Mesenteric fat pad (tissue), 1 donor: ENCODE measurements around the gene SLC6A13. TPM values are rescaled to one million over a fixed set of nuclear protein-coding genes. Genes with fewer than 3 reads are reported as not detected.
"Not testable (repeated sequence)": the region's sequence is repeated elsewhere in the genome, so short reads cannot be mapped to it uniquely, and the experiment has no call there.

Source experiments
- DNase-seq: peaks from one replicate; pipeline ENCODE4 v3.0.0-alpha.2; 2020; ENCODE audit warnings: low spot score
- total RNA-seq: library from RNA; stranded (reverse); fragmentation: NEBNext Ultra II Directional; extraction: Animal tissue kit (Norgen Biotek cat#: 25700); gene quantifications from one replicate; pipeline ENCODE4 v1.2.1, GENCODE V29; 2021
- donor health status: DM: yes; HTN: yes; CAD: no.

SLC6A13 gene
- total RNA-seq, 1 donor from 2014 or later: not detected

GRCh38 chr12:201361-201760 lies 61.3 kb downstream of the SLC6A13 start:
- no peak for DNase-seq

- DNase-seq: no peak
Observed at GRCh38 chr12:198705-199104, 63.9 kb downstream of the SLC6A13 start.

DNA sequence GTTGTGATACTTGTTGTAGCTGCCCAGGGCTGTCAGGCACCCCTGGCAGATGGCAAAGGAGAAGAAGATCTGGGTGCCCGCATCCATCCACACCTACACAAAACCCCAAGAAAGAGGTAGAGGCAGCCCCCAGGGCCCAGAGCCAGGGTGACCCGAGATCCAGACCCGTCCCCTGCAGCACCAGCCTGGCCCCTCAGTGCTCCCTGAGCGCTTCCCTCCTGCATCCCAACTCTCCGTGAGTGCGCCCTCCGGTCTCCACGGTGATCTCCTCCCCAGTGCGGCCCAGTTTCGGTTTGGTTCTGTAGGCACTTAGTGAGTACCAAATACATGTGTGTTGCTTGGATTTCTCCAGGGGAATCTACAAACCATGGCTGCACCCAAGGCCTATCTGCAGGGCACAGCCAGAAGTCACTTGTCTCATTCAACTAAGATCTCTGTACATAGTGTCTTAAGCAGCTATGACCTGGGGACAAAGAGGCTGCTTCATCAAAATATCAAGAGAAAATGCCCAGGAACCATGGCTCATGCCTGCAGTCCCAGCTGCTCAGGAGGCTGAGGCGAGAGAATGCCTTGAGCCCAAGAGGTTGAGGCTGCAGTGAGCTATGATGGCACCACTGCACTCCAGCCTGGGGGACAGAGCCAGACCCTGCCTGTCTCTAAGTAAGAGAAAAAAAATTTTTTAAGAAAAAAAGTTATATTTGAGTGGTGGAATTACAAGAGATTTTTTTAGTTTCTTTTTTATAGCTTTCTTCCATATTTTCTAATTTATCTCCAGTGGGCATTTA lies 64.5 kb downstream of the SLC6A13 start:
- no peak for DNase-seq

GRCh38 chr12:197347-197746 lies 65.3 kb downstream of the SLC6A13 start:
- DNase-seq: no peak

- no peak for DNase-seq
Observed at GRCh38 chr12:196436-196835, 66.2 kb downstream of the SLC6A13 start.

- DNase-seq: no peak
Observed at GRCh38 chr12:195951-196350, 66.7 kb downstream of the SLC6A13 start.

- no peak for DNase-seq
Observed at GRCh38 chr12:195156-195555, 67.5 kb downstream of the SLC6A13 start.

- DNase-seq: no peak
Observed at GRCh38 chr12:194276-194675, 68.4 kb downstream of the SLC6A13 start.

GRCh38 chr12:193261-193660 lies 69.4 kb downstream of the SLC6A13 start:
- DNase-seq: no peak

DNA sequence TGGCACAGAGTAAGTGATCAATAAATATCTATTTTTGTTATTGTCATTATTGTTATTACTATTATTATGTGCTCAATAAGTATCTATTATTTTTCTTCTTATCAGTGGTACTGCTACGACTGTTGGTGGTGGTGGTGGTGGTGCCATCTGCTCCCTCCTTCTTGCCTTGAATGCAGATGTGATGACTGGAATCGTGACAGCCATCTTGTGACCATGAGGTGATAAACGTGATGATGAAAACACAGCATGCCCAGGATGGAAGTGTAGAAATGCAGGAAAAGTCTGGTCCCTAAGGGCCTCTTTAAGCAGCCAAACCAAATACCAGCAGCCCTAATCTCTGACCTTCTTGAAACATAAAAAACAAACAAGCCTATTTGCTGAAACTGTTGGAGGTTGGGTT lies 71.1 kb downstream of the SLC6A13 start:
- no peak for DNase-seq

DNA sequence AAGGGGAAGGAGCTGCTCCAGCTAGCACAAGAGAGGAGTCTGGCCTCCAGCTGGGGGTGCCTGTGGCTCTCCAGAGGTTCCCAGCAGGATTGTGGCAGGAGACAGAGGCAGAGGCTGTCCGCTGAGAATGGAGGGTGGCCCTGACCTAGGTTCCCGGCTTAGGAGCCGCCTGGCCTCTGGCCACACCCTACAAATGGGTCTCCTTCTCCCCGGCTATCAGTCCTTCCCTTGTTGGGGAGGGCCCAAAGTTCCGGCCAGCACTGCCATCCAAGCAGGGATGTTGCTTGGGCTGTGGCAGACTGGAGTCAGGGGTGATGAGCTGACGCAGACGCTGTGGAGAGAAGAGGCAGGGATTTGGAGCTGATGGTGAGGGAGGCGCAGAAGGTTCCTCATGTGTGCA lies 71.8 kb downstream of the SLC6A13 start:
- no peak for DNase-seq

GRCh38 chr12:189622-189962 lies 73.0 kb downstream of the SLC6A13 start:
- no peak for DNase-seq

GRCh38 chr12:188910-189621 lies 73.6 kb downstream of the SLC6A13 start:
- no peak for DNase-seq

DNA sequence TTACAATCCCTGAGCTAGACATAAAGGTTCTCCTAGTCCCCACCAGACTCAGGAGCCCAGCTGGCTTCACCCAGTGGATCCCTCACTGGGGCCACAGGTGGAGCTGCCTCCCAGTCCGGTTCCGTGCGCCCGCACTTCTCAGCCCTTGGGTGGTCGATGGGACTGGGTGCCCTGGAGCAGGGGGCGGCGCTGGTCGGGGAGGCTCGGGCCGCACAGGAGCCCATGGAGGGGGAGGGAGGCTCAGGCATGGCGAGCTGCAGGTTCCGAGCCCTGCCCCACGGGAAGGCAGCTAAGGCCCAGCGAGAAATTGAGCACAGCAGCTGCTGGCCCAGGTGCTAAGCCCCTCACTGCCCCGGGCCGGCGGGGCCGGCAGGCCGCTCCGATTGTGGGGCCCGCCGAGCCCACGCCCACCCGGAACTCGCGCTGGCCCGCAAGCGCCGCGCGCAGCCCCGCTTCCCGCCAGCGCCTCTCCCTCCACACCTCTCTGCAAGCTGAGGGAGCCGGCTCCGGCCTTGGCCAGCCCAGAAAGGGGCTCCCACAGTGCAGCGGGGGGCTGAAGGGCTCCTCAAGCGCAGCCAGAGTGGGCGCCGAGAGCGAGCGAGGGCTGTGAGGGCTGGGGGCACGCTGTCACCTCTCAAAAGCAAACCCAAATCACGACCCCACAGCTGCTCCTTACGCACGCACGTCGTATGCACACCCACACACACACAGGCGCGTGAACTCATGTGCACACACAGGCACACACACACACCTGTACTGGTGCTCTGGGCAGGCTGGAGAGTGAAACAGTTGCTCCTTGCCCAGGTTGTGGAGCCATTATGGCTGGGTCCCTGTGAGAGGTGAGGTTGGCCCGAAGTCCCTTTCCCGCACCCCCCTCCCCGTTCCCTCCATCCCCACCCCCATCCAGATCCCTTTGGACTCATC lies 74.4 kb downstream of the SLC6A13 start:
- DNase-seq: not testable (repeated sequence)

DNA sequence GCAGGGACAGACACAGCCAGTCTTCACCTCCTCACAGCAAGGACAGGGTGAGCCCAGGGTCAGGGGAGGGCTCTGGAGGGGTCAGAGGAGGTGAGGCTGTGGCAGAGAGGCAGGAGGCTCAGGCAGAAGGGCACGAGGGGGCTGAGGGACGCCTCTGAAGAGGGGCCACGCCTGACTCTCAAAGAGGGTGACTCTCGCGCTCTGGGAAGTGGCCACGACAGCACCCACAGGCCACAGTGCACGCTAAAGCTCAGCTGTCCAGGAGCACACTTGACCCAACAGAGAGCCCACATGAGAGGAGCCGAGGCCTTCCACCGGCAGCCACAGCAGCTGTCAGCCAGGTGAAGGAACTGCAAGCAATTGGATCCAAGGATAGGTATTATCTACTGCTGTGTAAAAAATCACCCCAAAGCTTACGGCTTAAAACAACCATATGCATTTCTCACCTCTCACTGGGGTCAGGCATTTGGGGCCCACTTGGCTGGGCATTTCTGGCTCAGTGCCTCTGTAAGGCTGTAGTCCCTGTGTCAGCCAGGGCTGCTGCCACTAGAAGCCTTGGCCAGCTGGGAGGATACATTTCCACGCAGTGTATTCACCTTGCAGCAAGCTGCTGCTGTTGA lies 76.5 kb downstream of the SLC6A13 start:
- DNase-seq: no peak

GRCh38 chr12:185576-185955 lies 77.1 kb downstream of the SLC6A13 start:
- no peak for DNase-seq

DNA sequence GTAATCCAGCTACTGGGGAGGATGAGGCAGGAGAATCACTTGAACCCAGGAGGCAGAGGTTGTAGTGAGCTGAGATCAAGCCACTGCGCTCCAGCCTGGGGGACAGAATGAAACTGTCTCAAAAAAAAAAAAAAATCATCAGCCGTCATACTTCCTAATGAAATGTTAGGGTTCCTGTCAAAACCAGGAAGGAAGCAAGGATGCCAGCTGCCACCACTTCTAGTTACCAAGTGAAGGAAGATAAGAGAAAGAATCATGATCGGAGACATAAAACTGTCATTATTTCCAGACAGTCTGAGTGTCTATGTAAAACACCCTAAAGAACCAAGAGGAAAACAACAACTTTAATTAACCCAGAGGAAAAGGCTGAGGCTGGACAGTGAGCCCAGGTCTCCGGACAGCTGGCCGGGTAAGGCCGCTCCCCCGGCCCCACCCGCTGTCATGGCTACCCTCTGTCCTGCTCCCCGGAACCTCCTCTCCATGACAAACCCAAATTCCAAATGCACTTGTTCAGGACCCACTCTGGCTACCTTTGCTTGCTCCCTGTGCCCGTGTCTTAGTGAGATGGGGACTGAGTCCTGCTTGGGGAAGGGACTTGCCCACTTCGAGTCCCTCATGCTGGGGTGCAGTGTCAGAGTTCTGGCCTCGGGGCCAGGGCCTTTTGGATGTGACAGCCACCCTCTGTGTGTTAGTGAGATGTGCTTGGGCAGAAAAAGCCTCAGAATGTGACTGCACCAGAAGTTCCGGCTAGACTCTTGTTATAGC lies 77.6 kb downstream of the SLC6A13 start:
- DNase-seq: no peak

DNA sequence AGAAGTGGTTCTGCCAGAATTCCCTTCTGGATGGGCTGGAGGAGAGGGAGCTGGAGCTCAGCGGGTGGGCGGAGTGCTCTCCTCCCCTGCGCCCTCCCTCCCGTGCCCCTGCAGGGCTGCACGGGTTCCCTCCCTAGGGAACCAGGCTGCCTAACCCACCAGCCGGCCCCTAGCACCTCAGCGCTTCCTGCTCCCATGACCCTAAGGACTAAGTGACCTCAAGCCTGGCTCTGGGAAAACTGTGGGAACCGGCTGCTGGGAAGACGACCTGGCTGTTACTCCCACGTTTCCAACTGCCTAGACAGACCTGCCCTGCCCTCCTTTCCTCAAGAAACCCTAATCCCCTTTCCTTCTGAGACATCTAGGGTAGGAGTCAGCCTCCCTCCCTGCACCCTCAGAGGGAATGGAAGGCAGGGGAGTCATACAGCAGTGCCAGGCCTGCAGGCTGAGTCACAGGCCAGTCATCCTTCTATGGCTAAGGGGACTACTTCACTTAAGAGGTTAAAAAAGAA lies 80.2 kb downstream of the SLC6A13 start:
- DNase-seq: no peak

GRCh38 chr12:181921-182320 lies 80.7 kb downstream of the SLC6A13 start:
- DNase-seq: no peak

DNA sequence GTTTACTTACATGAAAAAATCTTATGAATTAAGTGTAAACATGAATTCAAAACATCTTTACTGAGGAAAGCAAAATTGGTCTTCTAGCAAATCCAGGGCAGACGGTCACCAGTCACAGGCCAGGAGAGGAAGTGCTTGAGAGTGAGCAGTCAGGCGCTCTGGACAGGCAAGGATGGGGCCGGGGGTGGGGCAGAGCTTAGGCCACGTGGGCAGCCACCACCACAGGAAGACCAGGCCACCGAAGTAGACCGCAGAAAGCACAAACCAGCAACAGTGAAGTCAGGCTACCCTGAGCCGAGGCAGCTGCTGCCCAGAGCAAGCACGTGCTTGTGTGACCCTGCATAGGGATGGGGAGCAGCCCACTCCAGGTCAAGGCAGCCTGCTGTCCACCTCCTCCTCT lies 82.2 kb downstream of the SLC6A13 start:
- DNase-seq: no peak
